EL (cell line): ENCODE data around the gene DNAL4.
A peak's percentile ranks its signal among the peaks of the same experiment; 100 is the strongest.

Source experiments
- DNase-seq: peaks from one replicate; pipeline ENCODE4 v3.0.0-alpha.2; 2016

The DNAL4 gene

GRCh38 chr22:38756711-38757463, 37.1 kb downstream of the DNAL4 start:
- no peak for DNase-seq

DNA sequence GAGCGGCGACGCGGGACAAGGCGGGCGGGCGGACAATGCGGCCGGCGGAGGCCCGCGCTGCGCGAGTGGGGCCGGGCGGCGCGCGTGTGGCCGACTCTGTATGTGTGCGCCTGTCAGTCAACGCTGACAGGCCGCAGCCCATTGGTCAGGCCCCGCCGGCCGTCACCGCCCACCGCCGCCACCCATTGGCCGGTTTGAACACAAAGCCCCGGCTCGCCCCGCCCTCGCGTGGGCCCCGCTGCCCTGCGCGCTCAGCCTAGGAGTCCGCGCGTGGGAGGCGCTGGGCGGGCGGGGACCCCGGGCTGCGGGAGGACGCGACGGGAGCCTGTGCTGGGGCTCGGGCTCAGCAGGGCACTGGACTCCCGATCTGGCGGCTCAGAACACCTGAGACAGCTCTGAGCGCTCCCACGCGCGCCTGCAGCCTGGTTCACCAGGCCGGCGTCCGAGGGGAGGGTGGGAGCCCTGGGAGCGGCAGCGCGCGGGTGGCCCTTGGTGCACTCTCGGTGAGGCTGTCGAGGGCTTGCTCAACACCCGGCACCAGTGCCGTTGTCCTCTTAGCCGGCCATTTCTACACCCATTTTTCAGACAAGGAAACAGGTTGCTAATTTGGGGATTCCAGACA, 37.9 kb downstream of the DNAL4 start, which contains the start of gene SUN2:
Gene SUN2, minus strand, starts transcription at position 88 of the 622 bp plus-strand sequence. CDS start 3,370 bp downstream, outside the sequence.
- peak; percentile 85 for DNase-seq

DNA sequence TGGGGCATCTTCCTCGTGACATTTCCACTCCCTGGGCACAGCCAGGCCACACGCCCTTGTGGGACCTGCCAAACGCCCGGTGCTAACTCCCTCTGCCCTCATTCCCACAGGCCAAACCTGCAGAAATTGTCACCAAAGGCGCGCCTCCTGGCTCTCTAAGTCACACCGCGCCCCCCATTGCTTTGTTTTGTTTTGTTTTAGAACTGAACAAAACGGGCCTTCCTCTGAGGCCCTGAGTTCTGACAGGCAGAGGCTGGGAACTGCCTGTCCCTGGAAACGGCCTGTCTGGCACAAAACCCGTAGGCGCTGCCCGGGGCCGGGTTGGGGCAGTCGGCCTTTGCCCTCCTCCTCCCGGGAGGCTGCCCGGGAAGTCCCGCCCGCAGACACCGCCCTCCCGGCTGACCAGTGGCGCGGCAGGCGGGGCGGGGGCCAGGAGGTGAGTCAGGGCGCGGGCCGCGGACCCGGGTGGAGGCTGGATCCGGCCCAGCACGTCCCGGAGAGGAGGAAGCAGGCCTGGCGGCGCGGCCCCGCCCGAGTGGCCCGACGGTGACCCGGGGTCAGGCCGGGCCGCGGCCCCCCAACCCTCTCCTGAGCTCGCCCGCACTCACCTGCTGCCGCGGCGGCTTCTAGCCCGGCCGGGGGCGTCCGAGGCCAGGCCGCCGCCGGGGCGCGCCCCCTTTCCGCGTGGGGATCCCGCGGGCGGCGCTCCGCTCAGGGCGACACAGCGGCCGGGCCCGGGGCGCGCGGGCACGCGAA, 38.6 kb downstream of the DNAL4 start:
- peak; percentile 88 for DNase-seq

DNA sequence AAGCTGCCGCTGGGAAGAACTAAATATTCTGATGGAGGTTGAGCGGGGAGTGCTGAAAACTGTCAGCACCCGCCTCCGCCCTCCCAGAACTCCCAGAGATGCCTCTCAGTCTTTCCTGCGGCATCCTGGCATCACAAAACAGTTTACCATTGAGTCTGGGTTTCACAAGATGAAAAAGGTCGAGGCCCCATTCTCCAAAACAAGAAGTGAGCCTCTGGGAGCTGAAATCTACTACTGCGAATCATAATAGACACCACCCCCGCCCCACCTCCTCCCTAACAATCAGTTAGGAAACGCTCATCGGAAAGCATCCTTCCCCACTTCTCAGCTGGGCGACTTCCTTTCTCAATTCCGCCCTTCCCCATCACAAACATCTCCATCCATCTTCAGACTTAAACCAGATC, 39.2 kb downstream of the DNAL4 start:
- DNase-seq: peak; percentile 52

DNA sequence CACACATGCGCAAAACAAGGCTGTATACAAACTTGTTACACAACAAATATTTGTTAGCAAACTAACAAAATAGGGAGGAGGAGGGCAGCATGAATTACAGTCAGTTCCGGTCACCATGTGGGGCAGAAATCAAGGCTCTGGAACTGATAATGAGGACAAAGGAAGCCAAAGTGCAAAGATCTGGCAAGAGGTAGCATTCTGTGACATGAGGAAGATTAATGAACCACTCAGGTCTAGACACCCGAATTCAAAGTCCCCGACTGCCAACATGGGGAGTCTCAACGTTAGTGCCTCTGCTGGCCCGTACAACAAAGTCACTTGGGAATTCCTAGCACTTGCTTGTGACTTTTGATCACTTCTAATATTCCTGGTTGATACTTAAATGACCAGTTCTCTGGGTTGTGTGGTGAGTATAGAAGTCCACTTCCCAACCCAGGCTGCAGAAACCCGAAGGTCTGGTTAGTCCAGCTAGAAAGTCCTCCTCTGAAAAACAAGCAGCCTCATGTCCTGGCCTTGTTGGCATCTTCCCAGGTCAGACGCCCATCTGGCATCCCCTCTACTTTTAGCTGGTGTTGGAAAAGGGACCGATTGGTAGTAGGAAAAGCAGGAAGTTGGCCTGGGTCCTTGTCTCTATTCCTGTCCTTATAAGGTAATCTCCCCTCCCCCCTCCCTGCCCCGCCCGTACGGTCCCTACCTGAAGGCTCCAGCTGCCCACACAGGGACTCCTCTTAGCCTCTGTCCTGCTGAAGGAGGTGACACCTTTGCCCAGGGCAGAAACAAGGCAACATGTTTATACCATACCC, 39.8 kb downstream of the DNAL4 start:
- DNase-seq: peak; percentile 65

DNA sequence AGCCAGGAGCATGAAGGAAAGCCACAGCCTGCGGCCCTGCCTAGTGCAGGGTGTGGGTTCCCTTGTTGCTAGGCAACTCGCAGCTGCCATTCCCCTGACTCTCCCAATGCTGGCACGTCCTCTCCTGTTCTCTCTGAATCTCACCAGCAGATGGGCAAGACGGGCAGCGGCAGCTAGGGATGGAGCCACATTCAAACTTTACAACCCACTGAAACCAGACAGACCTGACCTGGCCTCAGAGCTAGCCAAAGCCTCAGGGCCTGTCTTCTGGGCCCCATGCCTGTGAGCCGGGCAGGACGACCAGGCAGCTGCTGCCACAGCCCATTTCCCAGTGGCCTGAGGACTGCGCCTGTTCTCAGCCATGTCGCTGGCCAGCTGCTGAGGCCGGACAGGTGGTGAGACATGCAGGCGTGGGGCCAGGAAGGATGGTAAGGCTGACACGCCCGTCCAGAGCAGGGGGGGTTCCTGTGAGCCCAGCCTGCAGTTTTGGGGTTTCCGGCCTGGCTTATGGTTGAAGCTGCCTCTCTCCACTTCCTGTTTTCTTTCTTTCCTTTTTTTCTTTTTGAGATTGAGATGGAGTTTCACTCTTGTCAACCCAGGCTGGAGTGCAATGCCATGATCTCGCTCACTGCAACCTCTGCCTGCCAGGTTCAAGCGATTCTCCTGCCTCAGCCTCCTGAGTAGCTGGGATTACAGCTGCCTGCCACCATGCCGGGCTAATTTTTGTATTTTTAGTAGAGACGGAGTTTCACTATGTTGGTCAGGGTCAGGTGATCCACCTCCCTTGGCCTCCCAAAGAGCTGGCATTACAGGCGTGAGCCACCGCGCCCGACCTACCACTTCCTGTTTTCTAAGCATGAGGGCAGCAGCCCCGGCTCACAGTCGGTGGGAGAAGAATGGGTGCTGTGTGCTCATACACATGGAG, 42.3 kb downstream of the DNAL4 start:
- DNase-seq: no peak

- DNase-seq: no peak
Observed at GRCh38 chr22:38751066-38751421, 42.9 kb downstream of the DNAL4 start.

- no peak for DNase-seq
Observed at GRCh38 chr22:38750638-38751037, 43.3 kb downstream of the DNAL4 start.

- DNase-seq: no peak
Observed at GRCh38 chr22:38750104-38750503, 43.8 kb downstream of the DNAL4 start.

GRCh38 chr22:38748487-38749136, 45.3 kb downstream of the DNAL4 start:
- no peak for DNase-seq

- no peak for DNase-seq
Observed at GRCh38 chr22:38745676-38746460, 48.1 kb downstream of the DNAL4 start.

- no peak for DNase-seq
Observed at GRCh38 chr22:38744981-38745380, 49.0 kb downstream of the DNAL4 start.

GRCh38 chr22:38742176-38742942, 51.6 kb downstream of the DNAL4 start:
- DNase-seq: no peak

GRCh38 chr22:38741576-38741975, 52.4 kb downstream of the DNAL4 start:
- DNase-seq: no peak

DNA sequence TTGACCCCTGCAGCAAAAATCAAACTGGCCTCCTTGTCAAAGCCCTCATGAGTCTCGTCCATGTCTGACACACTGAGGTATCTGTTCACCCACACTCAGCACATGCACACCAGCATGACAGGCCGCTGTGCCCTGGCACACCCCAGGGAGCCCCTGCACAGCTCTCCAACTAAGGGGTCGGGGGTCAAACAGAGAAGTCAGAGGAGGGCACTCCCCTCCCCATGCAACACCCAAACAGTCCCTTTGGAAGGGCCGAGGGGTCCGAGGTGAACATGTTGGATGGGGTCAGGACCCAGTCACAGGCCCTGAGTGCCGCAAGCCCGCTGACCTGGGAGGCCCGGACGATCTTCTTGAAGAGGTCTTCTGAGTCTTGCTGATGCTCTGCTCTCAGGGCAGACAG, 52.8 kb downstream of the DNAL4 start:
- no peak for DNase-seq

DNA sequence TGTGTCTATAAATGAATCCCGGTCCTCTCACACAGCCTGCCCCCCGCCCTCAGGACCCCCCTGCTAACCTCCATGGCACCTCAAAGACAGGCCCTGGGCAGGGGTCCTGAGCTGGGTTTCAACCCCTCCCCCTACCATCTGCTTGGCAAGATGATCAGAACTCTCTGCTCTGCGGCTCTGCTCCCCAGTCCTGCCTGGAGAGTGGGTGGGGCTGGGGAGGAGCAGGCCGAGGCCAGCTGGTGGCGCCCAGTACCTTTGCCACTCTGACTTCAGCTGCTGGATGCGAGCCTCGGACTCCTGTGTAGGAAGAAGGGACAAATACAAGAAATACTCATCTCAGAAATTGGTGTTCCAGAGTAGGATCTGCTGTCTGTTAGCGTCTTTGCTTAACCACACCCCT, 53.2 kb downstream of the DNAL4 start:
- no peak for DNase-seq

DNA sequence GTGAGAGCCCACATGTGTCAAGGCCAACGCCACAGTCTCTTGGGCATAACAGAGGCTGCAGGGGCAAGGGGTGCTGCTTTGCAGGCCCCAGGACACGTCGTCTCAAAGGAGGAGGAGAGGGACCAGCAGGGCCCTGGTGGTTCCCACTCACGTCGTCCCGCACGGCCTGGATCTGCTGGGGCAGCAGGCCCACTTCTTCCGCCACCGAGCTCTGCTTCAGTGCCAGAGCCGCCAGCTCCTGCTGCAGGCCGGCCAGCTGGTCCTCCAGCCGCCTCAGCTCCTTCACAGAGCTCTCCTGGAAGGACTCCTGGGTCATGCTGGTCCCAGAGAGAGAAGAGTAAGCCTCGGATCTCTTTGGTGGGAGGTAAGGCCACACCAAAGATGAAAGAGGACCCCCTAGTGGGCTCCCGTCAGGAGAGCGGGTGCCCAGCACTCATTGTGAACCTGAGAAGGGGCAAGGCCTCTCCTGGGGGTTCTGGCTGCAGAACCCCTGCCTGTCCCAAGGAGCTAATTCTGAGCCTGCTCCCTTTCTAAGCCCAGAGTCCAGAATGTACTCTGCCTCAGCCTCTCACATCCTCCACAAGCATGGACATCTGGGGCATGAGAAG, 53.7 kb downstream of the DNAL4 start:
- no peak for DNase-seq

- DNase-seq: no peak
Observed at GRCh38 chr22:38739300-38740055, 54.5 kb downstream of the DNAL4 start.
